Activated CD8-positive, alpha-beta memory T cell treated with anti-CD3 and anti-CD28 coated beads, Interleukin-2, amount 50 U/mL, for 1 hour (primary cell): ENCODE results near the gene CREB3L2.
"Not testable (repeated sequence)": the region's sequence is repeated elsewhere in the genome, so short reads cannot be mapped to it uniquely, and the experiment has no call there.

Experiments
- DNase-seq: peaks from one replicate; pipeline ENCODE4 v3.0.0-alpha.2; 2020; ENCODE audit errors: extremely low read depth

CREB3L2 gene

DNA sequence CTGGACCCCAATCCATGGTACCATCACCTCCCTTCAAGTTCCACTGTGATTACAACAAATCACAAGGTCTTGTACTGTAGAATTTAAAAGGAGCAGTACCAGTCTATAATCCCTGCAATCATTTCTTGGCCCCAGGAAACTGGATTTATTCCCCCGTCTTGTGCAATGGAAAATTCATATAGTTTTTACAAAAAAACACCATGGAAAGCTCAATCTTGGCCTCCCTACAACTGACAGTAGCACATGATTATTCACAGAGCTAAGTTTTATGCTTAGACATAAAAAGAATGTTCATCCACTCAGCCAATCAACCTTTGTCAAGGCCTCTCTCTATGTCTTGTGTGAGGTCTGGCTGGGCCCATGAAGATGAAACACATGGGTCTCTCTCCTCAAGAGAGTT, 165.3 kb downstream of the CREB3L2 start:
- DNase-seq = no peak

DNA sequence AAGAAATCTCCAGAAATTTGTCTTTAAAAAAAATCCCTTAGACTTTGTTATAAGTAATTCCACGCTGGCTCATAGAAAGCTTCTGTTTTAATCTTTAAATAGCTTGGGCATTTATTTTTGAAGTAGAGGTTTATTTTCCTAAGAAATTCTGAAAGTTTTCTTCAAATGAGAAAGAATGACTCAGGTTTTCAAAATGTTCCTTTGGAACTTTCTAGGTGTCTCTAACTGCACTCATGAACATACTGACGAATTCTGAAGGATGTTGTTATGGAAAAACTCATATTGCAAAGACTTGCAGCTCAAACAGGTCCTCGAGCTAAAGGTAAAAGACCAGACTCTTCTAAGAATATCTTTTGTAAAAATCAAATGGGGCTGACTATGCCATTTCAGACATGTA, 165.8 kb downstream of the CREB3L2 start:
- no peak for DNase-seq

DNA sequence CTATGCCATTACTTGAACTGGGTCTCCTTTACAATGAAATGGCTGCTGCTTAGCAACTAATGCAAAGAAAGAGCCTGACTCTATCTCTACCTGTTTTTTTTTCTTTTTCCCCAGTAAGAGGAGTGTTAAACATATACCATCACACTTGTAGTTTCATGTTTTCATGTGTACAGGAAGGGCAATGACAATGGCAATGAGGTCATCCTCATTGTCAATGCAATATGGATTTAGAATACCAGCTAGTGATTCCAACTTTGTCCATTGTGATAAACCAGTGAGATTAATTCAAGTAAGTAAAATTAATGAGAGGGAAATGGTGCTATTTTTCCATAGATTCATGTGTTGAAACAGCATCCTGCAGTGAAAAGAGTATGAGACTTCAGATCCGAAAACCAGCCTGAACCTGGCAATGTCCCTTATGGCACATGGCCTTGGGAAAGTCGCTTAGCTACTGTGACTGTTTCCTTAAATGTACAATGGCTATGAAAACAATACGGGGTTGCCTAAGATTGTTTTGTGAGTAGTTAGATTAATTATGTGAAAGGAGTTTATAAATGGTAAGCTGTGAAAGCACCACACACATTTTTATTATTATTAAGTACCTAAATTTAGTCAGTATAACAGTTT, 166.3 kb downstream of the CREB3L2 start:
- DNase-seq = no peak

DNA sequence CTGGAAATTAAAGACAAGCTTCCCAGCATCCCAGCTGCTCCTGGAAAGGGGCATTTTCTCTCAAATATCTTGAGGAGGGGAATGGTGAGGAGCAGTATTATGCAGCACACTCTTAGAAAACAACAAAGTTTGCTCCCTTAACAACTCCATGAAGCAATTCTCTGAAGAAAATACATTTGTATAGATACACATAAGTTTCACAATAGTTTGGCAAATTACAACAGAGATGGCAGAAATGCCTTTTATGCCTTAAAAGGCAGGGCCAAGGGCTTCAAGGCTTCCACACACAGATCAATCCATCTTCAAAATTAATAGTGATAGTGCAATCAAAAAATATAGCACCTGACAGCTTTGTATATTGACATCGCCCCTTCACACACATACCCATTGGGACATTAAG, 167.3 kb downstream of the CREB3L2 start:
- no peak for DNase-seq

DNA sequence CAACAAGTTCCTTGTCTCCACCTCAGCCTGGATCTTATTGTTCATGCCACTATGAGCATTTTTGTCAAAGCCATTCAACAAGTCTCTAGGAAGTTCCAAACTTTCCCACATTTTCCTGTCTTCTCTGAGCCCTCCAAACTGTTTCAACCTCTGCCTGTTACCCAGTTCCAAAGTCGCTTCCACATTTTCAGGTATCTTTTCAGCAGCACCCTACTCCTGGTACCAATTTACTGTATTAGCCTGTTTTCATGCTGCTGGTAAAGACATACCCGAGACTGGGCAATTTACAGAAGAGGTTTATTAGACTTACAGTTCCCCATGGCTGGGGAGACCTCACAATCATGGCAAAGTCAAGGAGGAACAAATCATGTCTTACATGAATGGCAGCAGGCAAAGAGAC, 168.9 kb downstream of the CREB3L2 start:
- DNase-seq = not testable (repeated sequence)

DNA sequence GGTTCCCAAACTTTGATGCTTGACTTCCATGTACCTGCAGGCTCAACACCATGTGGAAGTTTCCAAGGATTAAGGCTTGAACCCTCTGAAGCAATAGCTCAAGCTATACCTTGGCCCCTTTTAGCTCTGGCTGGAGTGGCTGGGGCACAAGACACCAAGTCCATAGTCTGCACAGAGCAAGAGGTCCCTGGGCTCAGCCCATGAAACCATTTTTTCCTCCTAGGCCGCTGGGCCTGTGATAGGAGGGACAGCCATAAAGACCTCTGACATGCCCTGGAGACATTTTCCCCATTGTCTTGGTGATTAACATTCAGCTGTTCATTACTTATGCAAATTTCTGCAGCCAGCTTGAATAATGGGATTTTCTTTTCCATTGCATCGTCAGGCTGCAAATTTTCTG, 169.5 kb downstream of the CREB3L2 start:
- no peak for DNase-seq

DNA sequence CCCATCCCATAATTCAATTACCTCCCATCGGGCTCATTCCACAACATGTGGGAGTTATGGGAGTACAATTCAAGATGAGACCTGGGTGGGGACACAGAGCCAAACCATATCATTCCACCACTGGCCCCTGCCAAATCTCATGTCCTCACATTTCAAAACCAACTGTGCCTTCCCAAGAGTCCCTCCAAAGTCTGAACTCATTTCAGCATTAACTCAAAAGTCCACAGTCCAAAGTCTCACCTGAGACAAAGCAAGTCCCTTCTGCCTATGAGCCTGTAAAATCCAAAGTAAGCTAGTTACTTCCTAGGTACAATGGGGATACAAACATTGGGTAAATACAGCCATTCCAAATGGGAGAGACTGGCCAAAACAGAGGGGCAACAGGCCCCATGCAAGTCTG, 170.3 kb downstream of the CREB3L2 start:
- DNase-seq = not testable (repeated sequence)

DNA sequence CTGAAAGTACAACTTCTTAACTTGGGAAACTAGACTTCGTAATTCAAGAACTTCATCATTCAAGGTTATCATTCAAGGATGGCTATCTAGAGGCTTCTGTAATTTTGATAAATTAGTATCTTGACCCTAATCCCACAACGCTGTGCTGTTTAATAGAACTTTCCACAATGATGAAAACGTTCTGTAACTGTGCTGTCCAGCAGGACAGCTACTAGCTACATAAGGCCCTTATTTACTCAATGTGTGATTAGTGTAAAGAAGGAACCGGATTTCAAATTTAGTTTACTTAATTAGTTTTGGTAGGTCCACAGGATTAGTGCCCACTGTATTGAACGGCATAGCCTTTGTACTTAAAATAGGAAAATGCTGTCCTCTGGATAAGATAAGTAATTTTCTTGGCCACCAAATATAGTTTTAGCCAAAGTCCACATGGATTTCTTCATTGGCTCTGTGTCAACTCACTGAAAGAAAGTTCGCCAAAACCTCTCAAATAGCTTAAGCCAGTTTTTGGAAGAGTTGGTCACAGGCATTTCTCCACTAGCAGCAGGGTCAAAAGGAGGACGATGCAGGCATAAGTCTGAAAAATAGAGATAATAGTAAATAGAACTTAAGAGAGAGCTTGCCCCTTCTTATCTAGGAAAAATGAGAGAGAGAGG, 172.4 kb downstream of the CREB3L2 start:
- no peak for DNase-seq

DNA sequence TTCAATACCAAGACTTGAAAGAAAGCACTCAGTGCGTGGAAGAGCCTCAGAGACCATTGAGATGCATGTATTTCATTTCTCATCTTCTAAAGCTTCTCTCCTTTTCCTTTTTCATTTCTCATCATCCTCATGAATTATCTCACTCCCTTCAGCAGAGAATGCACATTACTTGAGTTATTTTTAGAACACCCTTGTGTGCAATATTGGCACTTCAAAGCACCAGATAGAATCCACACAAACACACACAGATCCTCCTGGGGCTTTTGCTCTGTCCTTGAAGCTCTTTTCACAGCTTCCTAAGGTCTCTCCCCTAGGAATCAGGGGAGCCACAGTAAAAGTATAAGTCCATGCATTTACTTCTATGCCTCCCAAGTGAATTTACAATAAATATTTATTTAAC, 173.4 kb downstream of the CREB3L2 start:
- DNase-seq = no peak

DNA sequence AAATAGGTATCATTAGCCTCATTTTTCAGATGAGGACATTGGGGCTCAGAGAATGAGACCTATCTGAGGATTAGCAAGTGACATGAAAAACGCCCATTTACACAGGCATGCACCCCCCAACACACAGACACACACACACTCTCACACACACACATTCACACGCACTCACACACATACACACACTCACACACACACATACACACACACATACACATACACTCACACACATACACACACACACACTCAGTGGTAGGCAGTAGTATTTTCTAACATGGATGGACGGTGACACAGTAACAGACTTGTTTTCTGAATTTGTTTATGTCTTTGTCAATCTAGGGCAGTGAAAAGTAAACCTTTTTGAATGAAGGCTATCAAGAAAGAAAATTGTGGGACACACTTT, 176.4 kb downstream of the CREB3L2 start:
- no peak for DNase-seq
